ENCODE measurements around the gene MEIS1.

MEIS1 gene

DNA sequence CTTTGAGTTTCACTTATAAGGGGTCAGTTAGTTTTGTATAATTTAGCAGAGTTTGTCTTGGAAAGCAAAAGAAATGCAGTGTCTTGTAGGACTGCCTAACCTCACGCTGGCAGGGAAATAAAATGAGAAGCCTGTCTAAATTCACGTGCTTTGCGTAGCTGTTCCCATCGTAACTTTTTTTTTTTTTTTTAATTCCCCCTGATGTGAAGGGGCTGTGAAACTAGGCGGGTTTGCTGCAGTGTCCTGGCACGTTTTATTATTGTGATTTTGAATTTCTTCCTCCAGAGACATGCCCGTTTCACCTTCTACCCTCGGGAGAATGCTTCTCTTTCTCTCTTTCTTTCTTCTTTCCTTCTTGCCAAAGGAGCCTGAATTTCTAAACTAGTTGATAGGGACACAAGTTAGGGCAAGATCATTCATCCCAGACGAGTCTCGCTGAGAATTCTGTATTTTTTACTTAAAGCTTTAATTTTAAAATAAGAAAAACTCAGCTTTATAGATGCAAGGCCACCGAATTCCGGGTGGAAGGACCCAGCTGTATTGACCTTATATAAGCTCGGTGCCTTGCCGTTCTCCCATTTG lies 2.3 kb downstream of the MEIS1 start:
- TF ChIP-seq SIN3A (IDR thresholded peaks at IDR 0.05; ENCODE audit: borderline replicate concordance, insufficient read depth, low read length) = no peak
- no peak for TF ChIP-seq TAF1 (IDR thresholded peaks at IDR 0.05; ENCODE audit: borderline replicate concordance, insufficient read depth, low read length)
- no peak for TF ChIP-seq REST (IDR thresholded peaks at IDR 0.05; ENCODE audit: insufficient read depth in 1 of 2, low read depth in 2 of 2, low read length in 2 of 2)
- no peak for TF ChIP-seq FOXP2 (optimal IDR thresholded peaks at IDR 0.05; ENCODE audit: borderline replicate concordance, extremely low read depth, extremely low read length, insufficient read depth)
- no peak for TF ChIP-seq POLR2AphosphoS5 (IDR thresholded peaks at IDR 0.05; ENCODE audit: low read depth, low read length)

- no peak for TF ChIP-seq POLR2AphosphoS5 (IDR thresholded peaks at IDR 0.05; ENCODE audit: low read depth, low read length)
- no peak for TF ChIP-seq REST (IDR thresholded peaks at IDR 0.05; ENCODE audit: insufficient read depth in 1 of 2, low read depth in 2 of 2, low read length in 2 of 2)
- TF ChIP-seq SIN3A (IDR thresholded peaks at IDR 0.05; ENCODE audit: borderline replicate concordance, insufficient read depth, low read length) = no peak
- TF ChIP-seq FOXP2 (optimal IDR thresholded peaks at IDR 0.05; ENCODE audit: borderline replicate concordance, extremely low read depth, extremely low read length, insufficient read depth) = no peak
- TF ChIP-seq TAF1 (IDR thresholded peaks at IDR 0.05; ENCODE audit: borderline replicate concordance, insufficient read depth, low read length) = no peak
Observed at GRCh38 chr2:66437691-66438497, 3.0 kb downstream of the MEIS1 start.

- TF ChIP-seq FOXP2 (optimal IDR thresholded peaks at IDR 0.05; ENCODE audit: borderline replicate concordance, extremely low read depth, extremely low read length, insufficient read depth) (no peak), POLR2AphosphoS5 (IDR thresholded peaks at IDR 0.05; ENCODE audit: low read depth, low read length) (no peak), SIN3A (IDR thresholded peaks at IDR 0.05; ENCODE audit: borderline replicate concordance, insufficient read depth, low read length) (no peak), TAF1 (IDR thresholded peaks at IDR 0.05; ENCODE audit: borderline replicate concordance, insufficient read depth, low read length) (no peak), REST (IDR thresholded peaks at IDR 0.05; ENCODE audit: insufficient read depth in 1 of 2, low read depth in 2 of 2, low read length in 2 of 2) (no peak)
Observed at GRCh38 chr2:66438498-66438833, 3.5 kb downstream of the MEIS1 start.

- TF ChIP-seq REST (IDR thresholded peaks at IDR 0.05; ENCODE audit: insufficient read depth in 1 of 2, low read depth in 2 of 2, low read length in 2 of 2) = no peak
- no peak for TF ChIP-seq POLR2AphosphoS5 (IDR thresholded peaks at IDR 0.05; ENCODE audit: low read depth, low read length)
- TF ChIP-seq TAF1 (IDR thresholded peaks at IDR 0.05; ENCODE audit: borderline replicate concordance, insufficient read depth, low read length) = no peak
- TF ChIP-seq FOXP2 (optimal IDR thresholded peaks at IDR 0.05; ENCODE audit: borderline replicate concordance, extremely low read depth, extremely low read length, insufficient read depth) = no peak
- no peak for TF ChIP-seq SIN3A (IDR thresholded peaks at IDR 0.05; ENCODE audit: borderline replicate concordance, insufficient read depth, low read length)
Observed at GRCh38 chr2:66438891-66439811, 4.2 kb downstream of the MEIS1 start.

Data from PFSK-1 (cell line).